GM12878 (cell line): ENCODE measurements around the gene RGS6. TPM values are rescaled to one million over a fixed set of nuclear protein-coding genes. Genes with fewer than 3 reads are reported as not detected.

Source experiments
- ATAC-seq: fragments of 200-7000 bp; cut with Tn5 transposase; 3 replicates; pipeline ENCODE4 v1.9.1; 2020; ENCODE audit warnings: mild to moderate bottlenecking, moderate library complexity
- BruUV-seq: library from RNA; stranded (reverse); fragments of 400-500 nt; replicated peaks from 2 replicates; lab custom pipeline; 2021; lab: Mats Ljungman, UMichigan
- CTCF ChIA-PET: fragments of 300-600 bp; sonication (Branson Sonifier 250); formaldehyde crosslinking; extraction: SDS; loops from one replicate; lab custom pipeline; 2021; ENCODE audit warnings: inconsistent platforms; lab: Yijun Ruan, JAX
- POLR2A ChIA-PET: fragments of 350-600 bp; formaldehyde crosslinking; extraction: SDS; loops from one replicate; lab custom pipeline; 2021; ENCODE audit warnings: inconsistent platforms; lab: Charles Lee
- RAD21 ChIA-PET: fragments of 300-600 bp; sonication (Branson Sonifier 250); formaldehyde crosslinking; loops from one replicate; lab custom pipeline; 2023; ENCODE audit warnings: antibody characterized with exemption; ENCODE audit not compliant: unreplicated experiment; lab: Charles Lee
- SMC1A ChIA-PET: fragments of 300-600 bp; sonication (Branson Sonifier 250); formaldehyde crosslinking; loops from one replicate; lab custom pipeline; 2023; ENCODE audit not compliant: unreplicated experiment, uncharacterized antibody; lab: Charles Lee
- DNase-seq: peaks from one replicate; pipeline ENCODE4 v3.0.0-alpha.2; 2011; ENCODE audit warnings: low read depth, low spot score
- FAIRE-seq: peaks from 3 replicates; lab custom pipeline; 2011; peaks lifted over from hg19 to GRCh38; lab: Jason Lieb, UNC
- H2AFZ ChIP-seq: 2 replicates; pipeline ENCODE4 v1.6.0; 2011; ENCODE audit warnings: low read depth, low read length, control low read depth; ENCODE audit not compliant: control insufficient read depth
- H3K27ac ChIP-seq: 2 replicates; pipeline ENCODE4 v1.5.1; 2011; ENCODE audit warnings: control low read depth; ENCODE audit not compliant: control insufficient read depth, insufficient read depth
- H3K27me3 ChIP-seq, 2 experiments: replicated peaks in 1 of 2; 2 replicates each; pipeline versions ENCODE4 v1.6.0 to v1.6.1; 2011; ENCODE audit warnings: low read length in 1 of 2; ENCODE audit not compliant: control insufficient read depth in 2 of 2, insufficient read depth in 2 of 2
- H3K36me3 ChIP-seq, 2 experiments: 2 replicates each; pipeline ENCODE4 v1.5.1; 2011; ENCODE audit warnings: low read length in 1 of 2; ENCODE audit not compliant: control insufficient read depth in 2 of 2, insufficient read depth in 2 of 2
- H3K4me1 ChIP-seq: 2 replicates; pipeline ENCODE4 v1.6.1; 2011; ENCODE audit warnings: mild to moderate bottlenecking, low read length, moderate library complexity, mixed read lengths; ENCODE audit not compliant: control insufficient read depth, insufficient read depth
- H3K4me2 ChIP-seq: 2 replicates; pipeline ENCODE4 v1.6.0; 2011; ENCODE audit warnings: control low read depth; ENCODE audit not compliant: control insufficient read depth, insufficient read depth
- H3K4me3 ChIP-seq: fragments of 200-600 bp; sonication (generic); 2 replicates; pipeline ENCODE4 v1.5.1; 2016
- H3K79me2 ChIP-seq: 2 replicates; pipeline ENCODE4 v1.6.0; 2011; ENCODE audit warnings: low read length; ENCODE audit not compliant: control insufficient read depth, insufficient read depth
- H3K9ac ChIP-seq: 2 replicates; pipeline ENCODE4 v1.8.0; 2011; ENCODE audit warnings: low read length, control low read depth, mixed read lengths; ENCODE audit not compliant: control insufficient read depth, insufficient read depth
- H3K9me3 ChIP-seq: replicated peaks from 3 replicates; pipeline ENCODE4 v1.5.1; 2011; ENCODE audit warnings: mild to moderate bottlenecking, low read length; ENCODE audit not compliant: control insufficient read depth, insufficient read depth
- H4K20me1 ChIP-seq: 2 replicates; pipeline ENCODE4 v1.6.0; 2011; ENCODE audit not compliant: control insufficient read depth, insufficient read depth
- CBFB ChIP-seq: IDR thresholded peaks from 2 replicates; pipeline ENCODE4 v1.6.1; 2016; ENCODE audit warnings: antibody characterized with exemption, low read depth
- CHD4 ChIP-seq: fragments of 200-600 bp; sonication (generic); IDR thresholded peaks from 2 replicates; pipeline ENCODE4 v1.6.1; 2016; ENCODE audit warnings: mild to moderate bottlenecking
- FOS ChIP-seq: IDR thresholded peaks from 3 replicates; pipeline ENCODE4 v1.6.1; 2011; ENCODE audit warnings: borderline replicate concordance; ENCODE audit not compliant: insufficient read length; ENCODE audit errors: extremely low read depth
- MLLT1 ChIP-seq: fragments of 450-650 bp; IDR thresholded peaks from 2 replicates; pipeline ENCODE4 v1.6.1; 2016; ENCODE audit warnings: mild to moderate bottlenecking
- NFYB ChIP-seq: IDR thresholded peaks from 2 replicates; pipeline ENCODE4 v1.6.1; 2011; ENCODE audit warnings: low read depth, mild to moderate bottlenecking, low read length, improper control_type of control experiment, moderate library complexity; ENCODE audit not compliant: insufficient read depth
- PAX5 ChIP-seq: IDR thresholded peaks from 2 replicates; pipeline ENCODE4 v1.6.1; 2011; ENCODE audit warnings: low read depth, low read length, borderline replicate concordance
- PML ChIP-seq: IDR thresholded peaks from 2 replicates; pipeline ENCODE4 v1.6.1; 2012; ENCODE audit warnings: low read length, inconsistent platforms
- PRDM15 ChIP-seq: fragments of 450-650 bp; formaldehyde crosslinking; IDR thresholded peaks from 2 replicates; pipeline ENCODE4 v1.4.0; 2020; ENCODE audit warnings: mild to moderate bottlenecking, moderate library complexity
- SMC3 ChIP-seq: IDR thresholded peaks from 2 replicates; pipeline ENCODE4 v1.6.1; 2011; ENCODE audit warnings: low read length, improper control_type of control experiment, borderline replicate concordance
- TAF1 ChIP-seq: IDR thresholded peaks from 2 replicates; pipeline ENCODE4 v1.6.1; 2011; ENCODE audit warnings: mild to moderate bottlenecking, low read depth, low read length, borderline replicate concordance
- ZNF207 ChIP-seq: fragments of 450-650 bp; IDR thresholded peaks from 2 replicates; pipeline ENCODE4 v1.6.1; 2014; ENCODE audit warnings: antibody characterized with exemption, mild to moderate bottlenecking, borderline replicate concordance
- WGBS: methylation state at CpG from one replicate; pipeline ENCODE4 v1.1.6; 2016; ENCODE audit warnings: low lambda C conversion rate; ENCODE audit not compliant: insufficient replicate concordance, insufficient coverage; ENCODE audit errors: missing lambda C conversion rate; 5-methylcytosine and 5-hydroxymethylcytosine counted together
- in situ Hi-C: fragments of 300-500 bp; cut with MboI; formaldehyde crosslinking; loops from 9 replicates; pipeline ENCODE4 v1.14.3; 2018; ENCODE audit warnings: mixed read lengths
- intact Hi-C: fragments of 100-400 bp; cut with micrococcal nuclease; formaldehyde crosslinking; loops from one replicate; pipeline ENCODE4 v1.14.2; 2022; ENCODE audit not compliant: unreplicated experiment
- polyA plus RNA-seq, 11 experiments: library from polyadenylated mRNA; depleted of rRNA in 4 of 11; unstranded in 6 of 11; stranded (reverse) in 5 of 11; fragments of >200 nt; fragmentation: Nextera tagmentation in 4 of 11; fragmentation: Illumina TruSeq in 1 of 11; extraction: Ambion mirVana in 4 of 11; extraction: Trizol in 1 of 11; gene quantifications; 1 replicate in 1 of 11; 2 replicates in 10 of 11; pipeline versions ENCODE4 v1.2.1 to v1.2.3, GENCODE V29; 2011 to 2016; ENCODE audit warnings: inconsistent platforms in 2 of 11, missing spikeins in 2 of 11, low read depth in 1 of 11
- total RNA-seq, 4 experiments: library from RNA; depleted of rRNA in 3 of 4; stranded (reverse); fragments of >200 nt in 3 of 4; fragmentation: Illumina TruSeq in 1 of 4; extraction: Trizol in 1 of 4; gene quantifications; 2 replicates each; pipeline versions ENCODE4 v1.2.1 to v1.2.3, GENCODE V29; 2013 to 2021

Gene RGS6
- total and polyA plus RNA-seq, 10 of the 15 experiments (the other 5 are each of a cell fraction or from before 2014, with no cell fraction given) = 3.9 to 18.1 (median 12.4) TPM

GRCh38 chr14:72463291-72463866 is 531.1 kb downstream of the RGS6 start:
- POLR2A ChIA-PET = interaction anchor here (0.6 to 1.2 kb wide), 2 partner anchors 17 to 54 kb away, joined by 3 to 5 read pairs; no protein-coding TSS in a partner anchor
- RAD21 ChIA-PET = interaction anchor here (1.3 to 1.5 kb wide), 2 partner anchors 9 to 15 kb away, joined by 3 to 4 read pairs; no protein-coding TSS in a partner anchor
- H3K79me2 ChIP-seq = no peaks in the 10 kb centered on the region
- SMC1A ChIA-PET = interaction anchor here (0.7 to 1.6 kb wide), 4 partner anchors 10 to 51 kb away, joined by 3 to 4 read pairs (median 3); no protein-coding TSS in a partner anchor
- H3K27ac ChIP-seq = no peak overlapping the region
- WGBS = 73% methylated on average over 5 of the region's 5 CpGs
- H3K9ac ChIP-seq = no peak overlapping the region
- H3K4me1 ChIP-seq = no peaks in the 10 kb centered on the region
- no peak overlapping the region for H2AFZ ChIP-seq
- H4K20me1 ChIP-seq = no peaks in the 10 kb centered on the region
- in situ Hi-C loops (no loop called here), intact Hi-C loops (no loop called here)
- H3K4me3 ChIP-seq = no peak overlapping the region
- FAIRE-seq (no peak), DNase-seq (no peak), ATAC-seq (no peak)
- no peaks in the 10 kb centered on the region for H3K36me3 ChIP-seq
- CTCF ChIA-PET = interaction anchor here (1.0 to 1.6 kb wide), 4 partner anchors 9 to 752 kb away, joined by 3 to 5 read pairs (median 3); no protein-coding TSS in a partner anchor
- H3K4me2 ChIP-seq = no peak overlapping the region
- no peaks in the 10 kb centered on the region for H3K27me3 ChIP-seq
- H3K9me3 ChIP-seq = peaks cover 3% of the 10 kb centered on the region
- TF ChIP-seq MLLT1 (no peak), SMC3 (no peak), NFYB (no peak), ZNF207 (no peak), CBFB (no peak), PML (no peak), FOS (no peak), TAF1 (no peak), PAX5 (no peak), CHD4 (no peak), PRDM15 (CRISPR knock-in tag) (no peak)
- no TSS peak for BruUV-seq
